Measurements from ENCODE around the gene SLC16A8.

The SLC16A8 gene

GRCh38 chr22:38068641-38069371 is 15.2 kb downstream of the SLC16A8 start:
- Histone ChIP-seq H3K27me3 (ENCODE audit: insufficient read depth, low read length) (no peaks in the 10 kb centered on the region), H3K9ac (ENCODE audit: low read length) (no peak overlapping the region), H3K4me3 (ENCODE audit: low read depth, low read length, poor library complexity, severe bottlenecking) (no peak overlapping the region), H3F3A (ENCODE audit: insufficient read depth, low read length) (no peaks in the 10 kb centered on the region), H3K27ac (ENCODE audit: low read depth, low read length, poor library complexity, severe bottlenecking) (no peak overlapping the region), H3K36me3 (ENCODE audit: insufficient read depth, low read length) (peaks cover 15% of the 10 kb centered on the region; the same call in 1 of the 2 replicates), H3K4me1 (ENCODE audit: insufficient read depth, low read length, severe bottlenecking) (no peaks in the 10 kb centered on the region), H4K20me1 (ENCODE audit: insufficient read depth, low read length) (no peaks in the 10 kb centered on the region), H3K4me2 (ENCODE audit: low read length) (no peak overlapping the region), H2AFZ (ENCODE audit: low read length) (no peak overlapping the region), H3K9me3 (ENCODE audit: low read length) (no peaks in the 10 kb centered on the region), H3K79me2 (ENCODE audit: insufficient read depth, low read length) (no peaks in the 10 kb centered on the region), H3K9me2 (ENCODE audit: low read depth, low read length) (no peaks in the 10 kb centered on the region)
- TF ChIP-seq EZH2 (IDR thresholded peaks at IDR 0.05; ENCODE audit: borderline replicate concordance, low read length): no peak
- TF ChIP-seq, protein P1, sequence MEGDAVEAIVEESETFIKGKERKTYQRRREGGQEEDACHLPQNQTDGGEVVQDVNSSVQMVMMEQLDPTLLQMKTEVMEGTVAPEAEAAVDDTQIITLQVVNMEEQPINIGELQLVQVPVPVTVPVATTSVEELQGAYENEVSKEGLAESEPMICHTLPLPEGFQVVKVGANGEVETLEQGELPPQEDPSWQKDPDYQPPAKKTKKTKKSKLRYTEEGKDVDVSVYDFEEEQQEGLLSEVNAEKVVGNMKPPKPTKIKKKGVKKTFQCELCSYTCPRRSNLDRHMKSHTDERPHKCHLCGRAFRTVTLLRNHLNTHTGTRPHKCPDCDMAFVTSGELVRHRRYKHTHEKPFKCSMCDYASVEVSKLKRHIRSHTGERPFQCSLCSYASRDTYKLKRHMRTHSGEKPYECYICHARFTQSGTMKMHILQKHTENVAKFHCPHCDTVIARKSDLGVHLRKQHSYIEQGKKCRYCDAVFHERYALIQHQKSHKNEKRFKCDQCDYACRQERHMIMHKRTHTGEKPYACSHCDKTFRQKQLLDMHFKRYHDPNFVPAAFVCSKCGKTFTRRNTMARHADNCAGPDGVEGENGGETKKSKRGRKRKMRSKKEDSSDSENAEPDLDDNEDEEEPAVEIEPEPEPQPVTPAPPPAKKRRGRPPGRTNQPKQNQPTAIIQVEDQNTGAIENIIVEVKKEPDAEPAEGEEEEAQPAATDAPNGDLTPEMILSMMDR (IDR thresholded peaks at IDR 0.05; ENCODE audit: low read length): no peak

GRCh38 chr22:38067761-38068360 is 16.1 kb downstream of the SLC16A8 start:
- no peaks in the 10 kb centered on the region for H3K9me3 ChIP-seq (ENCODE audit: low read length)
- H3K79me2 ChIP-seq (ENCODE audit: insufficient read depth, low read length): no peaks in the 10 kb centered on the region
- H3K27me3 ChIP-seq (ENCODE audit: insufficient read depth, low read length): no peaks in the 10 kb centered on the region
- H3F3A ChIP-seq (ENCODE audit: insufficient read depth, low read length): no peaks in the 10 kb centered on the region
- H3K9ac ChIP-seq (ENCODE audit: low read length): no peak overlapping the region
- H3K27ac ChIP-seq (ENCODE audit: low read depth, low read length, poor library complexity, severe bottlenecking): no peak overlapping the region
- no peak overlapping the region for H3K4me2 ChIP-seq (ENCODE audit: low read length)
- H2AFZ ChIP-seq (ENCODE audit: low read length): no peak overlapping the region
- H3K4me1 ChIP-seq (ENCODE audit: insufficient read depth, low read length, severe bottlenecking): no peaks in the 10 kb centered on the region
- TF ChIP-seq, protein P1 (IDR thresholded peaks at IDR 0.05; ENCODE audit: low read length): no peak
- no peak for TF ChIP-seq EZH2 (IDR thresholded peaks at IDR 0.05; ENCODE audit: borderline replicate concordance, low read length)
- H4K20me1 ChIP-seq (ENCODE audit: insufficient read depth, low read length): no peaks in the 10 kb centered on the region
- H3K4me3 ChIP-seq (ENCODE audit: low read depth, low read length, poor library complexity, severe bottlenecking): no peak overlapping the region
- peaks cover 14% of the 10 kb centered on the region for H3K36me3 ChIP-seq (ENCODE audit: insufficient read depth, low read length)
- H3K9me2 ChIP-seq (ENCODE audit: low read depth, low read length): no peaks in the 10 kb centered on the region

GRCh38 chr22:38067028-38067415 is 17.0 kb downstream of the SLC16A8 start:
- Histone ChIP-seq H3K9ac (ENCODE audit: low read length) (no peak overlapping the region), H3K27me3 (ENCODE audit: insufficient read depth, low read length) (no peaks in the 10 kb centered on the region), H3K4me3 (ENCODE audit: low read depth, low read length, poor library complexity, severe bottlenecking) (no peak overlapping the region), H3F3A (ENCODE audit: insufficient read depth, low read length) (no peaks in the 10 kb centered on the region), H3K79me2 (ENCODE audit: insufficient read depth, low read length) (no peaks in the 10 kb centered on the region), H4K20me1 (ENCODE audit: insufficient read depth, low read length) (no peaks in the 10 kb centered on the region), H3K9me2 (ENCODE audit: low read depth, low read length) (no peaks in the 10 kb centered on the region), H3K4me2 (ENCODE audit: low read length) (no peak overlapping the region), H2AFZ (ENCODE audit: low read length) (no peak overlapping the region), H3K27ac (ENCODE audit: low read depth, low read length, poor library complexity, severe bottlenecking) (no peak overlapping the region), H3K36me3 (ENCODE audit: insufficient read depth, low read length) (peaks cover 10% of the 10 kb centered on the region), H3K4me1 (ENCODE audit: insufficient read depth, low read length, severe bottlenecking) (no peaks in the 10 kb centered on the region), H3K9me3 (ENCODE audit: low read length) (no peaks in the 10 kb centered on the region)
- TF ChIP-seq EZH2 (IDR thresholded peaks at IDR 0.05; ENCODE audit: borderline replicate concordance, low read length): no peak
- TF ChIP-seq, protein P1 (IDR thresholded peaks at IDR 0.05; ENCODE audit: low read length): no peak

All from OCI-LY1 (cell line).